Stimulated activated CD4-positive, alpha-beta T cell treated with anti-CD3 and anti-CD28 coated beads, Interleukin-12 subunit alpha, Interleukin-12 subunit beta, amount 100 ng/mL, for 4 hours (primary cell): ENCODE results near the gene NDUFS2.
A peak's percentile ranks its signal among the peaks of the same experiment; 100 is the strongest.
"Not testable (repeated sequence)": the region's sequence is repeated elsewhere in the genome, so short reads cannot be mapped to it uniquely, and the experiment has no call there.

Experiments used
- DNase-seq: peaks from one replicate; pipeline ENCODE4 v3.0.0-alpha.2; 2020

The NDUFS2 gene

GRCh38 chr1:161255955-161256520 lies 53.9 kb downstream of the NDUFS2 start:
- DNase-seq, result not testable (repeated sequence)

GRCh38 chr1:161257109-161257508 lies 54.9 kb downstream of the NDUFS2 start:
- not testable (repeated sequence) for DNase-seq

GRCh38 chr1:161258439-161259344 lies 56.5 kb downstream of the NDUFS2 start, which contains the start of gene PCP4L1:
PCP4L1 (plus strand) TSS chr1:161258745; CDS start chr1:161258975, 230 bp downstream.
- DNase-seq, result peak; percentile 41

GRCh38 chr1:161259345-161259702 lies 57.2 kb downstream of the NDUFS2 start:
- DNase-seq, result no peak

GRCh38 chr1:161259765-161260164 lies 57.6 kb downstream of the NDUFS2 start:
- no peak for DNase-seq

- DNase-seq, result no peak
These were observed 58.5 kb downstream of the NDUFS2 start for GRCh38 chr1:161260376-161261260.

GRCh38 chr1:161261261-161262235 lies 59.4 kb downstream of the NDUFS2 start:
- no peak for DNase-seq
